OCI-LY7 (cell line): ENCODE measurements around the gene MOB1B.

Source experiments
- CTCF ChIP-seq: fragments of 200-600 bp; sonication (generic); conservative IDR thresholded peaks from 2 replicates; pipeline ENCODE4 v1.5.1; 2014; ENCODE audit warnings: mild to moderate bottlenecking, antibody characterized with exemption, low read length, moderate library complexity, mixed read lengths
- EZH2phosphoT487 ChIP-seq: fragments of 200-600 bp; sonication (generic); IDR thresholded peaks from 2 replicates; pipeline ENCODE4 v1.6.1; 2018; ENCODE audit warnings: low read depth, borderline replicate concordance, mild to moderate bottlenecking, mixed run types, antibody characterized with exemption, low read length, moderate library complexity, mixed read lengths

GRCh38 chr4:70936200-70936787, 34.1 kb downstream of the MOB1B start:
- TF ChIP-seq CTCF, result no peak
- no peak for TF ChIP-seq EZH2phosphoT487
